Measurements from ENCODE around the gene ZNF878.

DNA sequence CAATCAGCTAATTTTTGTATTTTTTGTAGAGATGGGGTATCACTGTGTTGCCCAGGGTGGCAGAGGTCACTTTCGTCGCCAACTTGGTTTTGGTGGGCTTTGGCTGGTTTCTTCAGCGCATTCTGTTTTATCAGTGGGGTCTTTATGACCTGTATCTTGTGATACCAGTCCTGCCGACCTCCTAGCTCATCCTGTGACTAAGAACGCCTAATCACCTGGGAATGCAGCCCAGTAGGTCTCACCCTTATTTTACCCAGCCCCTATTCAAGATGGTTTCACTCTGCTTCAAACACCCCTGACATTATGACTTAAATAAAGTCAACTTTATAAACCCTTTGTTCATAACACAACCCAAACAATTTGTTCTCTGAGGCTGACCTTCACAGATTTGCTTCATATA is 3.0 kb upstream of the ZNF878 start:
- TF ChIP-seq, protein P1, sequence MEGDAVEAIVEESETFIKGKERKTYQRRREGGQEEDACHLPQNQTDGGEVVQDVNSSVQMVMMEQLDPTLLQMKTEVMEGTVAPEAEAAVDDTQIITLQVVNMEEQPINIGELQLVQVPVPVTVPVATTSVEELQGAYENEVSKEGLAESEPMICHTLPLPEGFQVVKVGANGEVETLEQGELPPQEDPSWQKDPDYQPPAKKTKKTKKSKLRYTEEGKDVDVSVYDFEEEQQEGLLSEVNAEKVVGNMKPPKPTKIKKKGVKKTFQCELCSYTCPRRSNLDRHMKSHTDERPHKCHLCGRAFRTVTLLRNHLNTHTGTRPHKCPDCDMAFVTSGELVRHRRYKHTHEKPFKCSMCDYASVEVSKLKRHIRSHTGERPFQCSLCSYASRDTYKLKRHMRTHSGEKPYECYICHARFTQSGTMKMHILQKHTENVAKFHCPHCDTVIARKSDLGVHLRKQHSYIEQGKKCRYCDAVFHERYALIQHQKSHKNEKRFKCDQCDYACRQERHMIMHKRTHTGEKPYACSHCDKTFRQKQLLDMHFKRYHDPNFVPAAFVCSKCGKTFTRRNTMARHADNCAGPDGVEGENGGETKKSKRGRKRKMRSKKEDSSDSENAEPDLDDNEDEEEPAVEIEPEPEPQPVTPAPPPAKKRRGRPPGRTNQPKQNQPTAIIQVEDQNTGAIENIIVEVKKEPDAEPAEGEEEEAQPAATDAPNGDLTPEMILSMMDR (IDR thresholded peaks at IDR 0.05): no peak
- TF ChIP-seq POLR2A (IDR thresholded peaks at IDR 0.05): no peak
